Astrocyte (in vitro differentiated cells and primary cell): ENCODE data around the gene FAM50B.

Source experiments
- EZH2 ChIP-seq: IDR thresholded peaks from 2 replicates; pipeline ENCODE4 v1.6.1; 2012; ENCODE audit warnings: mild to moderate bottlenecking, low read length, inconsistent platforms; ENCODE audit not compliant: insufficient read depth
- TF ChIP-seq, protein P1 (sequence below): IDR thresholded peaks from 2 replicates; pipeline ENCODE4 v1.5.1; 2011; ENCODE audit warnings: low read depth, mild to moderate bottlenecking, inconsistent platforms, low read length, moderate library complexity; ENCODE audit not compliant: insufficient read depth

DNA sequence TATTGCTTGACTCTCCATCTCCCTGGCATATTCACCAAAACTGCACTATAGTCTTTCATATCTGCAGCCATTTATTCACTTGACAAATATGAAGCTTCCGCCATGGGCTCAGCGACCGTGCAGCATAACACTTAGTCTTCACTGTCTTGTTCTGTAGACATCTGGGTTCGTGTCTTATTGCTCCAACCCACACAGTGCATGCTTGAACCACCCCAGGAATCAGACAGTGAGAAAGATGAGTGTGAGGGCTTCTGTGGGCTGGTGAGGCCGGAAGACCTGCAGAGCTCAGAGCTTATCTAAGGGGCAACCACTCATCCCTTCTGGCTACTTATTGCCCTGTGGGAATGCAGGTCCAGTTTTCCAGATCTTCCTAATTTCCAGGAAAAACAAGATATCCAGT, 19.9 kb upstream of the FAM50B start:
- no peak for TF ChIP-seq EZH2
- TF ChIP-seq, protein P1, sequence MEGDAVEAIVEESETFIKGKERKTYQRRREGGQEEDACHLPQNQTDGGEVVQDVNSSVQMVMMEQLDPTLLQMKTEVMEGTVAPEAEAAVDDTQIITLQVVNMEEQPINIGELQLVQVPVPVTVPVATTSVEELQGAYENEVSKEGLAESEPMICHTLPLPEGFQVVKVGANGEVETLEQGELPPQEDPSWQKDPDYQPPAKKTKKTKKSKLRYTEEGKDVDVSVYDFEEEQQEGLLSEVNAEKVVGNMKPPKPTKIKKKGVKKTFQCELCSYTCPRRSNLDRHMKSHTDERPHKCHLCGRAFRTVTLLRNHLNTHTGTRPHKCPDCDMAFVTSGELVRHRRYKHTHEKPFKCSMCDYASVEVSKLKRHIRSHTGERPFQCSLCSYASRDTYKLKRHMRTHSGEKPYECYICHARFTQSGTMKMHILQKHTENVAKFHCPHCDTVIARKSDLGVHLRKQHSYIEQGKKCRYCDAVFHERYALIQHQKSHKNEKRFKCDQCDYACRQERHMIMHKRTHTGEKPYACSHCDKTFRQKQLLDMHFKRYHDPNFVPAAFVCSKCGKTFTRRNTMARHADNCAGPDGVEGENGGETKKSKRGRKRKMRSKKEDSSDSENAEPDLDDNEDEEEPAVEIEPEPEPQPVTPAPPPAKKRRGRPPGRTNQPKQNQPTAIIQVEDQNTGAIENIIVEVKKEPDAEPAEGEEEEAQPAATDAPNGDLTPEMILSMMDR = no peak
